Astrocyte of the spinal cord (primary cell): ENCODE results near the gene NINJ2.

Experiments
- DNase-seq: peaks from one replicate; pipeline ENCODE4 v3.0.0; 2011; ENCODE audit warnings: low read depth, low spot score
- H3K4me3 ChIP-seq: 2 replicates; pipeline ENCODE4 v1.5.1; 2011; ENCODE audit warnings: low read depth, mild to moderate bottlenecking, low read length, moderate library complexity
- in situ Hi-C: cut with HindIII; loops from 2 replicates; pipeline ENCODE4 v1.10.0; 2017; ENCODE audit warnings: low sequenced_read_pairs
- TF ChIP-seq, protein P1 (sequence below): IDR thresholded peaks from 2 replicates; pipeline ENCODE4 v1.5.1; 2012; ENCODE audit warnings: low read depth, mild to moderate bottlenecking, low read length, inconsistent platforms

The NINJ2 gene

DNA sequence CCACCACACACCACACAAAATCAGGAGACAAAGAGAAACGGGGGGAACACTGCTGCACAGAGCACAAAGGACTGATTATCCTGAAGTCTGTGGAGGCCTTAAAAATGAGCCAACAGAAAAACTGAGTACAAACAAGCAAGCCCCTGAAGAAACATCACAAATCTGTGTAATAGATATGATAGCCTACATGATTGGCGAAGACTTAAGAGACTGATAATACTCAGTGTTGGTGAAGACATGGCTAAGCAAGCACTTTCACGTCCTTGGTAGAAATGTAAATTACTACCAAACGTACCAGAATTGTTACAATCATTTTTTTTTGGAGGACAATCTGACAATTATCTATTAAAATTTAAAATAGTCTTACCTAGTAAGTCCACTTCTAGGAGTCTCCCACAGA is 74.6 kb downstream of the NINJ2 start:
- DNase-seq, result no peak
- H3K4me3 ChIP-seq, result no peak overlapping the region
- TF ChIP-seq, protein P1, sequence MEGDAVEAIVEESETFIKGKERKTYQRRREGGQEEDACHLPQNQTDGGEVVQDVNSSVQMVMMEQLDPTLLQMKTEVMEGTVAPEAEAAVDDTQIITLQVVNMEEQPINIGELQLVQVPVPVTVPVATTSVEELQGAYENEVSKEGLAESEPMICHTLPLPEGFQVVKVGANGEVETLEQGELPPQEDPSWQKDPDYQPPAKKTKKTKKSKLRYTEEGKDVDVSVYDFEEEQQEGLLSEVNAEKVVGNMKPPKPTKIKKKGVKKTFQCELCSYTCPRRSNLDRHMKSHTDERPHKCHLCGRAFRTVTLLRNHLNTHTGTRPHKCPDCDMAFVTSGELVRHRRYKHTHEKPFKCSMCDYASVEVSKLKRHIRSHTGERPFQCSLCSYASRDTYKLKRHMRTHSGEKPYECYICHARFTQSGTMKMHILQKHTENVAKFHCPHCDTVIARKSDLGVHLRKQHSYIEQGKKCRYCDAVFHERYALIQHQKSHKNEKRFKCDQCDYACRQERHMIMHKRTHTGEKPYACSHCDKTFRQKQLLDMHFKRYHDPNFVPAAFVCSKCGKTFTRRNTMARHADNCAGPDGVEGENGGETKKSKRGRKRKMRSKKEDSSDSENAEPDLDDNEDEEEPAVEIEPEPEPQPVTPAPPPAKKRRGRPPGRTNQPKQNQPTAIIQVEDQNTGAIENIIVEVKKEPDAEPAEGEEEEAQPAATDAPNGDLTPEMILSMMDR, result no peak
- in situ Hi-C loops, result no loop called here

DNA sequence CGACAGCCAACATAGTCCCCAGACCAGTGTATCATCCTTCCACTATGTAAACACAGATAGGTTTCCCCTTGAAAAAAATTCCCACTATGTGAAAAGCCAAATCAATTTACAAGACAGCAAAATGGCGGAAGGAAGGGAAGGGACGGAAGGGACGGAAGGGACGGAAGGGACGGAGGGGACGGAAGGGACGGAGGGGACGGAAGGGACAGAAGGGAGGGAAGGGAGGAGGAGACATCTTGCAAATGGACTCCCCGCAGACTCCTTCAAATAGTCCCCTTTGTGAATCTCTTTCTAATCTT is 75.3 kb downstream of the NINJ2 start:
- TF ChIP-seq, protein P1, result no peak
- H3K4me3 ChIP-seq, result no peak overlapping the region
- DNase-seq, result no peak
- in situ Hi-C loops, result no loop called here

DNA sequence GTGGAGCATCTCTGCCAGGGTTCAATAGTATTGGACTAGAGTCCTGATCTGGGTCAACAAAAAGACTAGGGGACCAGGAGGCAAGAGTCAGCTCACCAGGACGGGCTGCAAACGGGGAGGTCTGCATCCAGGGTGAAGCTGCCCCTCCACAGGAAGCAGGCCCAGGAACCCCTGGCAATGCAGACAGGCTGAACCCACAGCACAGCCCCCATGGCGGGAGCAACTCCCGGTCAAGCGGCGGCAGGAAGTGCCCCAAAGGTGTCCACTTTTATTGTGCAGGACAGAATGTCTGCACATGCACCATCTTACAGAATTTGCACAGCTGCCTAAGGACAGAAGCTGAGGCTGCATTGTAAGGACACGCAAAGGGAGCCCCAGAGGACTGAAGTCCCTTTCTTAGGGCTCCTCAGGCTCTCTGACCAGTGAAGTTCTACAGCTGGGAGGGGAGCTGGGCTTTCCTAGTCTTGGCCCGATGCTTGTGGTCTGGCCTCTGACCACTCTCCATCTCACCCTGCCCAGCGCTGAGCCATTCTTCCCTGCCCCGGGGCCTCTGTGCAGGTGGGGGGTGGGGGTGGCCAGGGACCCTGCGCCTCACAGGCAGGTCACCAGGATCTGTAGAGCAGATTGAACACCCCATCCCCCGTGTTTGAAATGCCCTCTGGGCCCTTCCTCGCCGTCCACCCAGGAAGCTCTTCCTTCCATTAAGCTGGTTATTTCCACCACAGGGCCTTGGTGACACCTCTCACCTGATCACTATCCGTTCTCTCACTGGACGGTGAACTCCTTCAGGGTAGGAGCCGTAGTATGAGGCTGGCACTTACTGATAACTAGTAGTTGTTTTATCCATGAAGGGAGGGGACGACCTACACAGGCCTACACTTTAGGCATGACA is 75.9 kb downstream of the NINJ2 start:
- H3K4me3 ChIP-seq, result no peak overlapping the region
- TF ChIP-seq, protein P1, result no peak
- in situ Hi-C loops, result no loop called here
- DNase-seq, result no peak

DNA sequence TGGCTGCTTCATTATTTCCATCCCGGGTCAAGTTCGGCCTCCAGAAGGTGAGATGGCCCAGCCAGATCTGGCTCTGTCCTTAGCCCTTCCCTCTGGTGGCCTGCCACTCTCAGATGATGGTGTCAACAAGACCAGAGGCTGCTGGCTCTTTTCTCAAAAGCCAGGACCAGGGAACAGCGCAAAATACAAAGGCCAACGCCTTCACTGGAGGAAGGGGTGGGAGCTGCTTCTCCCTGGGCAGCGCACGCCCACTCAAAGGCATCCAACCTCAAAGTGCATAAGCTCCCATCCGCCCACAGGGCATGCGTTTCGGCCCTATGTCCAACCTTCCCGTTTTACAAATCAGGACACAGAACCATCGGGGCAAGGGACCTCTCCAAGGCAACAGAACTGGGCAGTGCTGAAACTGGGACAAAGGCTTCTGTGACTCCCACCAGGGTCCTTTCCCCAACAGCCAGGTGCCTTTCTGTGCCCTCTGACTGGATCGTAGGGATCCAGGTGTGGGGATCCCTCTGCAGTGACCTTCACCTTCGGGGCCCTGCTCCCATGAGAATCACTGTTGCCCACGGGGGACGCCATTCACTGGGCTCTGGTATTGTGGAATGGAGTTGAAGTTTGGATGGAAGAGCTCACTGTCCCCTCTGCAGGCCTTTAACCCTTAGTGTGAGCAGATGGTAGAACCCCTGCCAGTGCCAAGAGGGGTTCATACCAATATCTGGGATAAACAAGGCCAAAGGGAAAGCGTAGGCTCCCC is 76.8 kb downstream of the NINJ2 start:
- H3K4me3 ChIP-seq, result no peak overlapping the region
- DNase-seq, result no peak
- in situ Hi-C loops, result no loop called here
- TF ChIP-seq, protein P1, result no peak

DNA sequence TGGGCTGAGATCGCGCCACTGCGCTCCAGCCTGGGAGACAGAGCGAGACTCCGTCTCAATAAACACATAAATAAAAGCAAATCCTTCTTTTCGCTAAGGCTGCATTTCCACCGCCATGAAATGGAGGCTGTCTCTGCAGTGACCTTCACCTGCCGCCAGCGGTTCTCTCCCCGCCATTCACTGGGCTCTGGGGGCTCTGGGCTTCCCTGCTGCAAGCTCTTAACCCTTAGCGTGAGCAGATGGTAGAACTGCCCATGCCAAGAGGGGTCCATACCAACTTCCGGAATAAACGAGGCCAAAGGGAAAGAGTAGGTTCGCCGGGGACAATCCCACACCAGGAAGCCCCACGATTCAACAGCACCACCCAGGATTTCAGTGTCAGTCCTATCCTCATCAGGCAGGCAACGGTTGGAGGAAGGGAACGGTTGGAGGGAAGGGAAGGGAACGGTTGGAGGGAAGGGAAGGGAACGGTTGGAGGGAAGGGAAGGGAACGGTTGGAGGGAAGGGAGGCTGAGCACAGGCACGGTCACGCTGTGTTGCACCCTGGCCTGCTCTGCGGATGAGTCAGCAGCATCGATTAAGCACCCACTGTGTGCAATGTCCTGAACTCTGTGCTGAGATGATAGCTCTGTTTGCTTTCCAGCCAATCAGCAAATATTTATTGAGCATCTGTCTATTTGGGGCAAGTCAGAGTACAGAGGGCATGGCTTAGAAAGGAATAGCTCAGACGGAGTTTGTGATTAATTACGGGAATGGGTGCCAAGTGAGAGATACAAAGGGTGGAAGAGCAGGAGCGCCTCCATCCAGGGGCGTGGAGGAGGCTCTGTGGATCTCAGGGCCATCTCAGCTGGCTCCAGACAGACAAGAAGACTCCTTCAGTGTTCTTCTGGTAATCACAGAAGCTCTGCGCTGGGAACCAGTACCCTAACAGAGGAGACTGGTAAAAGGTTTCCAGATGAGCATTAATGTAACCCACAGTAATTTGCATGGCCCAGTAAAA is 77.9 kb downstream of the NINJ2 start:
- in situ Hi-C loops, result no loop called here
- TF ChIP-seq, protein P1, result no peak
- no peak overlapping the region for H3K4me3 ChIP-seq
- DNase-seq, result no peak

DNA sequence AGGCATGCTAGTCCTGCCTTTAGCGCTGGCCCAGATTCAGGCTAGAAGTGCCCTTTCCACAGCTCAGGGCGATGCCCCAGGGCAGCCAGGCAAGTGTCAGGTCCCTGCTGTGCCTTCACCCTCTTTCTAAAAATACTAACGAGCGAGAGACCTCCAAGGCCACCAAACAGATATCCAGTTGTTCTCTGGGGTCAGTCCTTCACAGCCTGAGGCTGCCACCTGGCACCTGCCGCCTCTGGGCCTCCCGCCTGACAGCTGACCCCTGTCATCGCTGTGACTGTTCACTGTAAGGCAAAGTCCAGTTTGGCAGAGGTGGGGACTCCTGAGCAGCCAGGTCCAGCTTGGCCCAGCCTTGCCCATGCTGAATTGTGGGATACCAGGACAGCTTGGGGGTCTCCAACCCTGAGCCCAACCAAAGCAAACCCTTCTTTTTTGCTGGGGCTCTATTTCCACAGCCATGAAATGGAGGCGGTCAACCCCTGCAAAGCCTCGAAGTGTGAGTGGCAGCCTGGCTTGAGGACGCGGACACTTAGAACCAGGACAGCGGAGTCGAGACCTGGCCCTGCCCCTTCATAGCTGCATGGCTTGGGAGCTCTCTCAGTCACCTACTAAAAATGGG is 79.9 kb downstream of the NINJ2 start:
- TF ChIP-seq, protein P1, result no peak
- DNase-seq, result no peak
- H3K4me3 ChIP-seq, result no peak overlapping the region
- in situ Hi-C loops, result no loop called here
